Liver (tissue), 9 donors: ENCODE results near the gene NUBPL. TPM values are rescaled to one million over a fixed set of nuclear protein-coding genes. Genes with fewer than 3 reads are reported as not detected.

Source experiments
- DNase-seq: peaks from one replicate; pipeline ENCODE4 v3.0.0-alpha.2; 2017; ENCODE audit warnings: low spot score
- H3K27ac ChIP-seq, 2 donors: one replicate each; pipeline ENCODE4 v1.7.0; 2013; ENCODE audit warnings: inconsistent platforms in 2 of 2, low read length in 2 of 2, control low read depth in 1 of 2, low read depth in 1 of 2, mild to moderate bottlenecking in 1 of 2
- H3K27me3 ChIP-seq, 4 donors: one replicate each; pipeline versions ENCODE4 v1.6.1 to v1.7.0; 2013; ENCODE audit warnings: low read length in 3 of 4, inconsistent platforms in 1 of 4, mild to moderate bottlenecking in 1 of 4, moderate library complexity in 1 of 4; ENCODE audit not compliant: control insufficient read depth in 4 of 4, insufficient read depth in 4 of 4
- H3K36me3 ChIP-seq, 4 donors: one replicate each; pipeline versions ENCODE4 v1.6.1 to v1.7.0; 2013; ENCODE audit warnings: low read length in 3 of 4, mild to moderate bottlenecking in 3 of 4, low read depth in 1 of 4, moderate library complexity in 1 of 4; ENCODE audit not compliant: control insufficient read depth in 4 of 4, insufficient read depth in 3 of 4
- H3K4me1 ChIP-seq, 4 donors: one replicate each; pipeline versions ENCODE4 v1.6.1 to v1.7.0; 2013; ENCODE audit warnings: low read length in 3 of 4, mild to moderate bottlenecking in 3 of 4, moderate library complexity in 1 of 4; ENCODE audit not compliant: control insufficient read depth in 4 of 4, insufficient read depth in 4 of 4
- H3K4me3 ChIP-seq, 3 donors: one replicate each; pipeline versions ENCODE4 v1.6.1 to v1.7.0; 2013; ENCODE audit warnings: low read length in 3 of 3, control low read depth in 1 of 3, low read depth in 1 of 3, mild to moderate bottlenecking in 1 of 3
- H3K9ac ChIP-seq, 2 donors: one replicate each; pipeline ENCODE4 v1.7.0; 2013; ENCODE audit warnings: low read length in 2 of 2, mild to moderate bottlenecking in 2 of 2, moderate library complexity in 2 of 2, control low read depth in 1 of 2, low read depth in 1 of 2
- H3K9me3 ChIP-seq, 4 donors: one replicate each; pipeline versions ENCODE4 v1.6.1 to v1.7.0; 2013; ENCODE audit warnings: low read length in 3 of 4; ENCODE audit not compliant: control insufficient read depth in 4 of 4
- EGR1 ChIP-seq, 2 donors: IDR thresholded peaks; 2 replicates each; pipeline ENCODE4 v1.6.1; 2016 to 2018; ENCODE audit warnings: antibody characterized with exemption in 2 of 2, low read depth in 2 of 2
- FOXA1 ChIP-seq: IDR thresholded peaks from 2 replicates; pipeline ENCODE4 v1.6.1; 2016; ENCODE audit warnings: antibody characterized with exemption
- HNF4A ChIP-seq, 2 donors: conservative IDR thresholded peaks; 2 replicates each; pipeline ENCODE4 v1.6.1; 2016; ENCODE audit warnings: antibody characterized with exemption in 2 of 2, mild to moderate bottlenecking in 2 of 2
- RAD21 ChIP-seq, 2 donors: IDR thresholded peaks; 2 replicates each; pipeline ENCODE4 v1.6.1; 2016; ENCODE audit warnings: antibody characterized with exemption in 2 of 2, mild to moderate bottlenecking in 2 of 2
- RXRA ChIP-seq, 2 donors: IDR thresholded peaks; 2 replicates each; pipeline ENCODE4 v1.6.1; 2017 to 2018; ENCODE audit warnings: antibody characterized with exemption in 2 of 2, mild to moderate bottlenecking in 1 of 2
- TAF1 ChIP-seq: conservative IDR thresholded peaks from 2 replicates; pipeline ENCODE4 v1.6.1; 2016; ENCODE audit warnings: antibody characterized with exemption, mild to moderate bottlenecking
- YY1 ChIP-seq: IDR thresholded peaks from 2 replicates; pipeline ENCODE4 v1.6.1; 2016; ENCODE audit warnings: antibody characterized with exemption, mild to moderate bottlenecking
- polyA plus RNA-seq, 2 donors: library from polyadenylated mRNA; stranded (reverse) in 1 of 2; unstranded in 1 of 2; fragments of 200-250 nt in 1 of 2; fragments of >200 nt in 1 of 2; fragmentation: Nextera tagmentation in 1 of 2; extraction: Ambion mirVana in 1 of 2; gene quantifications; one replicate each; pipeline versions ENCODE4 v1.2.1 to v1.2.3, GENCODE V29; 2013 to 2015
- total RNA-seq, 2 donors: library from RNA; depleted of rRNA; stranded (reverse); fragments of >200 nt; gene quantifications; one replicate each; pipeline ENCODE4 v1.2.3, GENCODE V29; 2014
- TF ChIP-seq, protein P1 (sequence below): fragments of 150-350 bp; IDR thresholded peaks from 2 replicates; pipeline ENCODE4 v1.5.1; 2017; ENCODE audit warnings: improper control_type of control experiment, low read depth, low read length; ENCODE audit not compliant: missing input control
- TF ChIP-seq, protein P2 (sequence below): IDR thresholded peaks from 2 replicates; pipeline ENCODE4 v1.6.1; 2016; ENCODE audit warnings: antibody characterized with exemption, mild to moderate bottlenecking
- TF ChIP-seq, protein P3 (sequence below): IDR thresholded peaks from 2 replicates; pipeline ENCODE4 v1.6.1; 2016; ENCODE audit warnings: antibody characterized with exemption
- TF ChIP-seq, protein P4 (sequence below): IDR thresholded peaks from 2 replicates; pipeline ENCODE4 v1.6.1; 2016; ENCODE audit warnings: antibody characterized with exemption
- donor health status: healthy.
- donor health status: healthy.
- donor health status: healthy.
- donor health status: healthy.
- donor health status: healthy.

Gene NUBPL
- total and polyA plus RNA-seq, 4 donors = 4.2 to 9.3 (median 6.7) TPM

DNA sequence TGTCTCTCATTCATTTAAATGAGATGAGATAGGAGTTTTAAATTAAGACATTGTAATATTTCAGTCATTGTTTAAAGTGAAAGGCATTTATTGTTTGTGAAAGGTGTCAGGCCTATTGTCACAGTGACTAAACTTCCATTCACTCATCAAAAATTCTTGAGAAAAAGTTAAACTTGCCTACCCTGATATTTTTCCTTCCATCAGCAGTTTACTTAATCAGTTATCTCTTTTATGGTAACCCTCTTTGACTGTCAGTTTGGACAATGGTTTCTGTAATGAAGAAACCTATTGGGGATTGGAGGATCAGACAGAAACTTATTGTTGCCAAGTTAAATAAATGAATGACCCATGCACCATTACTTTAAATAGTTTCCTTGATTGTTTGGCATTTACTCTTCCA lies 241.6 kb downstream of the NUBPL start:
- Histone ChIP-seq H3K27me3 (no peaks in the 10 kb centered on the region), H3K27ac (no peak overlapping the region), H3K9me3 (no peaks in the 10 kb centered on the region), H3K9ac (no peak overlapping the region), H3K4me1 (no peaks in the 10 kb centered on the region), H3K4me3 (no peak overlapping the region), H3K36me3 (peaks cover 0 to 1% (median 0%) of the 10 kb centered on the region in 4 donors)
- TF ChIP-seq TAF1 (no peak), EGR1 (IDR thresholded peaks at IDR 0.05; ENCODE audit: low read depth in 2 of 2) (no peak), FOXA1 (no peak), YY1 (no peak), HNF4A (conservative IDR thresholded peaks at IDR 0.05) (no peak)
- TF ChIP-seq, protein P1, sequence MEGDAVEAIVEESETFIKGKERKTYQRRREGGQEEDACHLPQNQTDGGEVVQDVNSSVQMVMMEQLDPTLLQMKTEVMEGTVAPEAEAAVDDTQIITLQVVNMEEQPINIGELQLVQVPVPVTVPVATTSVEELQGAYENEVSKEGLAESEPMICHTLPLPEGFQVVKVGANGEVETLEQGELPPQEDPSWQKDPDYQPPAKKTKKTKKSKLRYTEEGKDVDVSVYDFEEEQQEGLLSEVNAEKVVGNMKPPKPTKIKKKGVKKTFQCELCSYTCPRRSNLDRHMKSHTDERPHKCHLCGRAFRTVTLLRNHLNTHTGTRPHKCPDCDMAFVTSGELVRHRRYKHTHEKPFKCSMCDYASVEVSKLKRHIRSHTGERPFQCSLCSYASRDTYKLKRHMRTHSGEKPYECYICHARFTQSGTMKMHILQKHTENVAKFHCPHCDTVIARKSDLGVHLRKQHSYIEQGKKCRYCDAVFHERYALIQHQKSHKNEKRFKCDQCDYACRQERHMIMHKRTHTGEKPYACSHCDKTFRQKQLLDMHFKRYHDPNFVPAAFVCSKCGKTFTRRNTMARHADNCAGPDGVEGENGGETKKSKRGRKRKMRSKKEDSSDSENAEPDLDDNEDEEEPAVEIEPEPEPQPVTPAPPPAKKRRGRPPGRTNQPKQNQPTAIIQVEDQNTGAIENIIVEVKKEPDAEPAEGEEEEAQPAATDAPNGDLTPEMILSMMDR = no peak
- TF ChIP-seq, protein P2, sequence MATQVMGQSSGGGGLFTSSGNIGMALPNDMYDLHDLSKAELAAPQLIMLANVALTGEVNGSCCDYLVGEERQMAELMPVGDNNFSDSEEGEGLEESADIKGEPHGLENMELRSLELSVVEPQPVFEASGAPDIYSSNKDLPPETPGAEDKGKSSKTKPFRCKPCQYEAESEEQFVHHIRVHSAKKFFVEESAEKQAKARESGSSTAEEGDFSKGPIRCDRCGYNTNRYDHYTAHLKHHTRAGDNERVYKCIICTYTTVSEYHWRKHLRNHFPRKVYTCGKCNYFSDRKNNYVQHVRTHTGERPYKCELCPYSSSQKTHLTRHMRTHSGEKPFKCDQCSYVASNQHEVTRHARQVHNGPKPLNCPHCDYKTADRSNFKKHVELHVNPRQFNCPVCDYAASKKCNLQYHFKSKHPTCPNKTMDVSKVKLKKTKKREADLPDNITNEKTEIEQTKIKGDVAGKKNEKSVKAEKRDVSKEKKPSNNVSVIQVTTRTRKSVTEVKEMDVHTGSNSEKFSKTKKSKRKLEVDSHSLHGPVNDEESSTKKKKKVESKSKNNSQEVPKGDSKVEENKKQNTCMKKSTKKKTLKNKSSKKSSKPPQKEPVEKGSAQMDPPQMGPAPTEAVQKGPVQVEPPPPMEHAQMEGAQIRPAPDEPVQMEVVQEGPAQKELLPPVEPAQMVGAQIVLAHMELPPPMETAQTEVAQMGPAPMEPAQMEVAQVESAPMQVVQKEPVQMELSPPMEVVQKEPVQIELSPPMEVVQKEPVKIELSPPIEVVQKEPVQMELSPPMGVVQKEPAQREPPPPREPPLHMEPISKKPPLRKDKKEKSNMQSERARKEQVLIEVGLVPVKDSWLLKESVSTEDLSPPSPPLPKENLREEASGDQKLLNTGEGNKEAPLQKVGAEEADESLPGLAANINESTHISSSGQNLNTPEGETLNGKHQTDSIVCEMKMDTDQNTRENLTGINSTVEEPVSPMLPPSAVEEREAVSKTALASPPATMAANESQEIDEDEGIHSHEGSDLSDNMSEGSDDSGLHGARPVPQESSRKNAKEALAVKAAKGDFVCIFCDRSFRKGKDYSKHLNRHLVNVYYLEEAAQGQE = no peak
- TF ChIP-seq, protein P3, sequence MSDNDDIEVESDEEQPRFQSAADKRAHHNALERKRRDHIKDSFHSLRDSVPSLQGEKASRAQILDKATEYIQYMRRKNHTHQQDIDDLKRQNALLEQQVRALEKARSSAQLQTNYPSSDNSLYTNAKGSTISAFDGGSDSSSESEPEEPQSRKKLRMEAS = no peak
- TF ChIP-seq, protein P4, sequence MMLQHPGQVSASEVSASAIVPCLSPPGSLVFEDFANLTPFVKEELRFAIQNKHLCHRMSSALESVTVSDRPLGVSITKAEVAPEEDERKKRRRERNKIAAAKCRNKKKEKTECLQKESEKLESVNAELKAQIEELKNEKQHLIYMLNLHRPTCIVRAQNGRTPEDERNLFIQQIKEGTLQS = no peak
- DNase-seq = no peak

DNA sequence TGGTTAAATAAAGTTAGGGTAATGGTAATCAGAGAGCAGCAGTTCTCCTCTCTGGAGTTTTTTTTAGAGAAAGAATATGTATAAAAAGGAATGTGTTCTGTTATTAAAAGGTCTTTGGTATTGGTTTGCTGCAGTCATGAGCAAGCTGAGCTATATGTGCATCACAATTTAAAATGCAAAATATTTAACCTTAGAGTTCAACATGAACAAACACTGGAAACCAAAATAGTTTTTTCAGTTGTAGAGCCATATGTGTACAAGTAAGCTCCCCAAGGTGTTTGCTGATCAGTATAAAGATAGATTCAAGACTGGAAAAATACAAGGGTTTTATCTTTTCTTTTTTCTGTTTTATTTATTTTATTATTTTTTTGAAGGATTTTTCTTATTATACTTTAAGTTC lies 245.0 kb downstream of the NUBPL start:
- Histone ChIP-seq H3K4me3 (no peak overlapping the region), H3K9ac (no peak overlapping the region), H3K27me3 (no peaks in the 10 kb centered on the region), H3K4me1 (no peaks in the 10 kb centered on the region), H3K27ac (no peak overlapping the region), H3K9me3 (no peaks in the 10 kb centered on the region), H3K36me3 (peaks cover 0 to 1% (median 0%) of the 10 kb centered on the region in 4 donors)
- DNase-seq = no peak
- TF ChIP-seq RXRA (IDR thresholded peaks at IDR 0.05) (no peak), RAD21 (IDR thresholded peaks at IDR 0.05) (no peak)
